NK-92 (cell line): ENCODE measurements around the gene SORL1.

Source experiments
- DNase-seq: peaks from one replicate; lab custom pipeline; 2025; ENCODE audit not compliant: unreplicated experiment; lab: John Stamatoyannopoulos, UW

The SORL1 gene

GRCh38 chr11:121580154-121580553 is 128.0 kb downstream of the SORL1 start:
- no peak for DNase-seq

GRCh38 chr11:121581607-121582006 is 129.5 kb downstream of the SORL1 start:
- no peak for DNase-seq

DNA sequence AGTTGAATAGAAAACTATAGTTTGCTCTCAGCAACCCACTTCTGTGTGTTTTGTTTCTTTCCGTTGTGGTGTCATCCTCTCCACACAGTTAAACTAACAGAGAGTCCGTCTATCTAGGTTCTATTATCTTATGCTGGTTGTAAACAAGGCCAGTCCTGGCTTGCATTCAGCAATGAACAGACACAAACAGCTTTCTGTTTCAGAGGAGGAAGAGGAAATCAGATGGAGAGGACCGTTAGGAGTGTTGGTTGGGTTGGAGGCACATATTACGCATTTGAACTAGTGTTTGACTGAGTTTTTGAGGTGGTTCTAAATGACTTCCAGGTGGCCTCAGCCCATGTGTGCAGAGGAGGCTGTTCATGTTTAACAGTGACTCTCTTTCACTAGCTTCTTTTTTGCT is 130.2 kb downstream of the SORL1 start:
- DNase-seq, result no peak

DNA sequence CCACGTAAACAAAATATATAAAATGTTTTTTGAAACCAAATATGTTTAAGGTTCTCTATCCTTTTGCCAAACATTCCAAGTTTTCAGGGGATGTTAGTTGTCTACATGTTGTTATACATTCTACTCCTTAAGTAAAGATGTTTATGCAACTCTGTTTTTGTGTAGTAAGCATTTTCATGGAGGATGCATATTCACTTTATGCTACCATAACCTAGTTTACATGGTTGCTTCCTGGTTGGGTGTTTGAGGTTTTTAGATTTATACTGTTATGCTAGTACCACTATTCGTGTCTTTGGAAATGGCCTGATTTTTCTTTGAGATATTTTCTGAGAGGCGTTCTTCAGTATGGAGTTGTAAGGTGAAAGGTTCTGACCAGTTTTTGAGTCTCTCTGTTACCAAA is 131.7 kb downstream of the SORL1 start:
- no peak for DNase-seq

DNA sequence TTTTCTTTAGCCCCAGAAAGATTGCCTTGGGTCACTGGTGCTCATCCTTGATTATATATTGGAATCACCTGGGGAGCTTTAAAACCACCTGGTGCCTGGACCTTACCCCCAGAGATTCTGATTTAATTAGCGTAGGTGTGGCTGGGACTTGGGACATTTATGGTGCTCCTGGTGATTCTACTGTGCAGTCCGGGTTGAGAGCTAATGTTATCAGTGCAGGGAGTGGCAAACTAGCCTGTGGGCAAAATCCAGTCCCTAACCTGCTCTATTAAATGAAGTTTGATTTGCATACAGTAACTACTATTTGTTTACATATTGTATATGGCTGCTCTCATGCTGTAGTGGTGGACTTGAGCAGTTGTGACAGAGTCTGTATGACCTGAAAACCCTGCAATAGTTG is 134.6 kb downstream of the SORL1 start:
- DNase-seq, result no peak

GRCh38 chr11:121587182-121587581 is 135.1 kb downstream of the SORL1 start:
- no peak for DNase-seq

- no peak for DNase-seq
Observed at GRCh38 chr11:121588747-121589146, 136.6 kb downstream of the SORL1 start.

DNA sequence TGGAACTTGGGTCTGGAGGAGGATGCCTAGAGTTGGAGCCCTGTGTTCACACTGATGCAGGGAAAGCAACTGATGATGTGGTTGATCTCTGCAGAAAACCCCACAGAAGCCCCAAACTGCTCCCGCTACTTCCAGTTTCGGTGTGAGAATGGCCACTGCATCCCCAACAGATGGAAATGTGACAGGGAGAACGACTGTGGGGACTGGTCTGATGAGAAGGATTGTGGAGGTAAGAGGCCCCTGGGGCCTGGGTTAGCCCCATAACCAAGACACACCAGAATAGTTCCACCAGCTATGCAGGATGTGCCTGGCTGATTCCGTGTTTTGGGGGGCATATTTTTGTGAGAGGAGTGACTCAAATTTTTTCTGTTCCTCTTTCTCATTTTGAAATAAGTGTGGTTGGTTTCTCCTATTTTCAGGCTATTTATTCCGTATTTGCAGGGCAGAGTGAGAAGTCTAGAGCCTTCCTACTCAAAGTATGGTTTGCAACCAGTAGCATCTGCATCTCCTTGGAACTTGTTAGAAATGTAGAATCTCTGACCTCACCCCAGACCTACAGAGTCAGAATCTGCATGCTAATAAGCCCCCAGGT is 137.9 kb downstream of the SORL1 start:
- DNase-seq, result no peak

DNA sequence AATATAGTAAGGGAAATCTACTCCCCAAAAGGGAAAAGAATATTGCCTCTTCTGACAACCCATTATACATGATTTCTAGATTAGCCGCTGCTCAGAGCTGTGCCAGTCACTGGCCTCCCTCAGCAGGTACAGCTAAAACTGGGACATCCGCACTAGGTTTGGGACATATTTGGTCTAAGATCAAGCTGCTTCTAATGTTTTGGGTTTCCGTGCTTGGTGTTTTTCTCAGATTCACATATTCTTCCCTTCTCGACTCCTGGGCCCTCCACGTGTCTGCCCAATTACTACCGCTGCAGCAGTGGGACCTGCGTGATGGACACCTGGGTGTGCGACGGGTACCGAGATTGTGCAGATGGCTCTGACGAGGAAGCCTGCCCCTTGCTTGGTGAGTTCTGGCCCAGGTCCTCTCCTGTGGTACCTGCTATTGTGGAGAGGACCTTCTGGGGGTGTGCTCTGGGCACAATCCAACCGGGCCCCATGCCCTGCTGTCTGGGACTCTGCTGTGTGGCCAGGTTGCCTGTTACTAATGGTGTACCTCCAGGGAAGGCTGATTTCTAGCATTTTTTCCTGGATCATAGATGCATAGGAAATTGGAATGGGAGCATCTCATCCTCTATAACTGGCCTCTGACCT is 138.8 kb downstream of the SORL1 start:
- no peak for DNase-seq

GRCh38 chr11:121591405-121592033 is 139.4 kb downstream of the SORL1 start:
- no peak for DNase-seq

GRCh38 chr11:121592708-121593107 is 140.6 kb downstream of the SORL1 start:
- no peak for DNase-seq

DNA sequence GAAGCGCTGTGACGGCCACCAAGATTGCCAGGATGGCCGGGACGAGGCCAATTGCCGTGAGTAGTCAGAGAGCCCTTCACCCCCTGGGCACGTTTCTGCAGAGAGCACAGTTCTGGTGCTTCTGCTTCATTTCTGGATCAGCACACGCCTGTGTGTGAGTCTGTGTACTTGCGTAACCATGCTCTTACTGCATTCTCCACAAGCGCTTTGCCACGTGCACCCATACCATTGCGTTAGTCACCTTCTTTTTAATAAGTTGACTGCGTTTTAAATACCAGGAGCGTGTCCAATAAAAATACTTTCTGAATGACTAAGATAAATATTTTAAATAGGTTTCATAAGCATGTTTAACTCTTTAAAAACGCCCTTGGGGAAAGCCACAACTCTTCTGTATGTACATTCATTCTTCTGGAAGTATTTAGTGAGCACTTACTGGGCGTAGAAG is 143.6 kb downstream of the SORL1 start:
- no peak for DNase-seq

DNA sequence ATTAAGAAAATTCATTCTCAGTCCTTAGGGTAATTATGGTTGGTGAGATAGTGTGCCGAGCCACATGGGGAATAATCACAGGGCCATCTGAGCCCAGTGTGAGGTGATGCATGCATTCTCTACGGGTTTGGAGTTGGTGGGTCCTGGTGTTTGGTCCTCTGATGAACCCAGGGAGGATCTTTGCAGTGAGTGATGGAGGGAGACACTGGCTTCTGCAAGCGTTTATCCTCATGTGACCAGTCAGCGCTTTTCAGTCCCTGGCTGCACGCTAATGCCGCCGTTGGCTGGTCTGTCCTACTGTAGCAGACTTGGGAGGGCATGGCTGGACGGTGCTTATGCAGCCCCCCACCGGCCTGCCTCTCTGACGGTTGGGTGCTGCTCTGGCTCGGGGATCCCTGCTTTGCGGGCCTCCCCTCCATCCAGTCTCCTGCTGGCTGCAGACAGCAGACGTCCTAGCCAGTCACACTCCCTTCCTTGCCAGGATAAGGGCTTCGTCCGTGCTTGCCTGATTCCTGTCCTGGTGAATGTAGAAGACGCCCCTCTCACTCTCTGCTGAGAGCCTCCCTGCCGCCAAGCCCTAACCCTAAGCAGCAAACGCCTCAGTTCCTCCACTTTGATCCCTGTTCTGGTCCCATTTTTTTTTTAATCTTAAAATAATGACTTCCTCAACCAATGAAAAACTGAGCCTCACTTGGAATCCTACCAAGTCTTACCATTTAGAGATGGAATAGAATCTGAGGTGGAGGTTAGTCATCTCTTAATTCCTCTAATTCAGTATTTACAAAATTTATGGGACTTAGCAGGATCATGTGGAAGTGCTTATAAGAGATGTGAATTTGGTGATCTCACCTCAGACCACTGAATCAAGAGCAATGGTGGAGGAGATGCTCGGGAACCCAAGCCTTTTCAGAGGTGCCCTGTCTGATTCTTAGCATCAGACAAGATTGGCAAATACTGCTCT is 144.4 kb downstream of the SORL1 start:
- no peak for DNase-seq

GRCh38 chr11:121603316-121603715 is 151.2 kb downstream of the SORL1 start:
- no peak for DNase-seq

DNA sequence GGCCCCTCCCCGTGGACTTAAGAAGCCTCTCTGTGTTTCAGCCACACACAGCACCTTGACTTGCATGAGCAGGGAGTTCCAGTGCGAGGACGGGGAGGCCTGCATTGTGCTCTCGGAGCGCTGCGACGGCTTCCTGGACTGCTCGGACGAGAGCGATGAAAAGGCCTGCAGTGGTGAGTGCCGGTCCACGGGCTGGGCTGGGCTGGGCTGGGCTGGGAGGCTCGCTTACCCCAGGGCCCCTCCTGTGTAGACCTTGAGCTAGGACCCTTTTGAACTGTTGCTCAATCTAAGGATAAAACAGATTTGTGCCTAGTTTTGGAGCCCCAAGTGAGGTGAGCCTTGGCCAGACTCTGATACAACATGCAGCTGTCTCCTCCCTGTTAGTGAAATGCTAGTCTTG is 152.0 kb downstream of the SORL1 start:
- DNase-seq, result no peak

DNA sequence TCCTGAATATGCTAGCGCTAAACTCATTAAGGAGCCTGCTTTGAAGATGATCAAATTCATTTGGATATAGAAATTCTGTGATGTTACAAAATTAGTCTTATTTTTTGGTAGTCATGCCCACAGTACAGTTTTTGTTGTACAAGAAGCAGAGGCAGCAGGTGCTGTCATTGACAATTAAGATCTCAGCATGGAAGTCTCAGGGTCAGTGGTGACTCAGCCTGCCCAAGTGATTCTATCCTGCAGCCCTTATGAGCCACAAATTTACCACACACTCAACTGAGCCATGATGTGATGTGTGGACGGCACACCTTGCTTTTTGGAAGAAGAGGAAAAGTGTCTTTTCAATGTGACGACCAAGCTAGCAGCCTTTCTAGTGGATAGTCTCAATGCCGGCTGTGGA is 154.2 kb downstream of the SORL1 start:
- DNase-seq, result no peak

DNA sequence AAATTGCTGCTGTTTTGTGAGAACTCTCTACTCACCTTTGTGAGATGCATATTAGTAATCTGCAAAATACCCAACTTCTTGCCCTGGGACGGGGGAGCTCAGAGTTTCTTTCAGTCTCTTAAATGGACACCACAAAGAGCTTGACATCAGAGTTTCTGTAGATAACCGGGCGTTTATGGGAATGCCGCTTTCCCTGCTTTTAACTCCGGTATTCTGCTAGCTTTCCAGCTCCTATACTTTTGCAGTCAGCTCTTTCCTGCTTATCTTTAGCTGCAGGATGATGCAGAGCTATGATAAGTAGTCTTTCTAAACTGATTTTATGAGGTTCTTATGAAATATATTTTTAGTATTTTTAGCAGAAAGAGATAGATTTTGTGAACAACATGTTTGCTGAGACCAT is 155.2 kb downstream of the SORL1 start:
- no peak for DNase-seq

GRCh38 chr11:121608545-121609098 is 156.5 kb downstream of the SORL1 start:
- no peak for DNase-seq

DNA sequence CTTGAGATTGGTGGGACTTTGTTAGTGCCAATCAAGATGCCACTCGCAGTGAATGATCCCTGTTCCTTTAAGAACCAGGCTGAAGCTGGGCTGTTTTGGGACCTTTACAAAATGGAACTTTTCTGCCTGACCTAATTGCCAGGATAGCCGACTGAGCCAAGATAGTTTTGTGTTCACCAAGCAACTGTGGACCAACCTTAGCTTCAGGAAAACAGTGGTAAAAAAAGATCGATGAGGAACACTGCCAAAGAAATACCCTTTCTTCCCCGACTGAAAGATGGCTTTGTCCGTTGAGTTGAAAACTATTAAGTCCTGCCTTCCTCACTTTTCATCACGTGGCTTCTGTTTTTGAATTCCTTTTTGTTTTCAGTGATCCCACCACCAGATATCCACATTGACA is 158.6 kb downstream of the SORL1 start:
- no peak for DNase-seq

DNA sequence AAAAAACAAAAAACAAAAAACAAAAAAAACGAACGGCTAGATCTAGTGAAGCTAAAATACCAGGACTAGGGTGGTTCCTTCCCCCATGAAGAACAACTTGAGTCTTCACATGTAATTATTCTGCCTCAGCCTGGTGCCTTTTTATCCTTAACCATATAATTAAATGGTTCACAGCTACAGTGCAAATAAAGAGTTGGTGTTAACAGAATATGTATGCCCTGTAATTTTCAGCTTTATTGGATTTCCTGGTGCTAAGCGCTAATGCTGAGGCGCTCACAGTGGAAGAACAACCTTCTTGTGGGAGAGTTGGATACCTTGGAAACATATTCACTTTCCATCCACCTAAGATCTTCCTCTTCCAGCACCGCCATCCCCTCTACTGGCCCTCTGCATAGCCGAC is 159.1 kb downstream of the SORL1 start:
- no peak for DNase-seq

- no peak for DNase-seq
Observed at GRCh38 chr11:121613724-121614123, 161.6 kb downstream of the SORL1 start.
